ENCODE data around the gene HS3ST3A1.

HS3ST3A1 gene

DNA sequence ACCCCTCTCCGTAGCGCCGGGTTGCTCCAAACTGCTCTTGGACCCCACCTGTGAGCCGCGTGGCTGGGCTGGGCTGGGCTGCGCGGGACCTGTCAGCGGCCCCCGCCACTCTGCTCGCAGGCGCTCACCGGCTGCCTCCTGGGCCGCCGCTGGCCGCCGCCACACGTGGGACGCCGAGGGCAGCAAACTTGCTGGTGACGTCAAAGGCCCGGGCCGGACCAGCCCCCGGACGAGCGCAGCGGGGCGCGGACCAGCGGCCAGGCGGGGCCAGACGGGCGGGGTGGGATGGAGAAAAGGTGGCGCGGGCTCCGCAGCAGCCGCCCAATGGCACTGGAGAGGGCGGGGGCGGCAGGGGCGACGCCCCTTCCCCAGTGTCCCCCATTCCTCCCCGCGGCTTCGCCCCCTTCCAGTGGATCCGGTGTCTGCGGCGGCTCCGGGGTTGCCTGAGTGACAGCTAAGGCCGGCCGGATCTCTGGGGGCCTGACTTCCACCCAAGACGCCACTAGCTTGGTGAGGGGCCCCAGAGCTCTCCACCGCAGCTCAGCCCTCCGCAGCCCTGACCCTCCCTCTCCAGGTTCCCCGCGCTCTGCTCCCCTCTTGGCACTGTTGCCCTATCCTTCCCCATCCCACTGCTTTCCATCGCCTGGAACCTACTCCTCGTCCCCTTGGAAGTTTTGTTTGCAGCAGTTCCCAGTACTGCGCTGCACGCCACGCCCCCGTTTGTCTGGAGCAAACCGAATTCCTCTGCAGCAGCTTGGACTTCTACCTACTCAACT, at the start of gene HS3ST3A1:
TSS of gene HS3ST3A1 (minus strand) at position 154 of the 776 bp plus-strand sequence. CDS start 800 bp downstream, outside the sequence.
- no peak for DNase-seq (ENCODE audit: low read depth)

DNA sequence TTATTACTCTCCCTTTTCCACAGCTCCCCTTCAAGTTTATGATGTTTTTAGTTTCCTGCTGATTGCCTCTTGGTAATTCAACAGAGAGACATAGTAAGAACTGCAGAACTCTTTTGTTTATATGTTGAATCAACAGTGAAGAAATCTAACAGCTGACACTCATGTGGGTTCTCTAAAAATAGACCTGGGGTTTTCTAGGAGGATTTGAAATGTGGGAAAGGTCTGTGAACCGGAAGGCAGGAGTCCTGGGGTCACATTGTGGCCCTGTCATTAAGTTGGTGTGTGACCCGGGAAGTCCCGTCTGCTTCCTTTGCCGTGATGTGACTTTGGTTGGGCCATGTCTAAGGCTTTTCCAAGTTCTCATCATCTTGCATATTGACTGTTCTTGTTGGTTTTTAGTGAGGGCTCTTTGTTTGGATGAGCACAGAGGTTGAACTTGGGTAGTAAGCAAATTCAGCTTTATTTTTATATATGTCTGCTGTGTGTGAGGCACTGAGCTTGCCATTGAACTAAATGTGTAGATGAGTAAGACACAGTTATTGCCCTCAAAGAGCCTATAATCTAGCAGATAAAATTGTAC, 48.5 kb upstream of the HS3ST3A1 start:
- no peak for DNase-seq (ENCODE audit: low read depth)

DNA sequence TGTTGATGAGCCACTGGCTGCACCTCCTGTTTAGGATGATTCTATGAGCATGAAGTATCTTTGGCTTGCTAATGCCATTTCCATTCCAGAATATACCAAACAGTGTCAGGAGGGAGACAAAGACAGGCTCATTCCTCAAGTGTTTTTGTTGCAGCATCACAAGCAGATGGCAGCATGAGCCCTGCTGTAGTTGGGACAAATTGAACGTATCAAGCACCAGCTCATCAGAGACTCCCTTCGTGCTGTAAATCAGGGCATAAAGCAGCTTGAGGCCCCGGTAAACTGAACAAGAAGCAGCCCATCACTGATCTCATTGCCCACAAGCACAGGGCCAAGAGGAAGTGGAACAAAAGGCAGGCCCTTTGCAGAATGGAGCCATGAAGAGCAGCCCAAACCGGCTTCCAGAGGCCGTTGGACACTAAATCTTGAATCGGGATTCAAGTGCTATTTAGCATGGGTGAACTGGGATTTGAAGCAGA, 45.9 kb upstream of the HS3ST3A1 start:
- DNase-seq (ENCODE audit: low read depth), result peak; percentile 45

DNA sequence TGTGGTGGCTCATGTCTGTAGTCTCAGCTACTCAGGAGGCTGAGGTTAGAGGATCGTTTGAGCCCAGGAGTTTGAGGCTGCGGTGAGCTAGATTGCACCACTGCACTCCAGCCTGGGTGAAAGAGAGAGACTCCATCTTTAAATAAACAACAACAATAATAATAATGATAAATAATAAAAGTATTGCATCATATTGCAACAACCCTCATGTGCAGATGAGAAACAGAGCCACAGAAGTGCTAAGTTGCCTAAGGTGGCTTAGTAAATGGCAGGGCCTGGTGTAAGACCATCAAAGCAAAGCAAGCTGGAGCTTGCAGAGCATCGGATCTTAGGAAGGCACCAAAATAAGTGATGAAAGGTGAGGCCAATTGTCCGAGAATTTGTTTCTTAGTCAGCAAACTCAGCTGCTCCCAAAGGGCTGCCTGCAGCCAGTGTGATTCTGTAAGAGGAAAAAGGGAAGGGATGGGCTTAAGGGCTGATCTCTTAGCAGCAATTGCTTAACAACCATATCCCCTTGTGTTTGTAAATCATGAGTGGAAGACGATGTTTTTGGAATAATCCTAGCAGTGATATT, 45.3 kb upstream of the HS3ST3A1 start:
- no peak for DNase-seq (ENCODE audit: low read depth)

DNA sequence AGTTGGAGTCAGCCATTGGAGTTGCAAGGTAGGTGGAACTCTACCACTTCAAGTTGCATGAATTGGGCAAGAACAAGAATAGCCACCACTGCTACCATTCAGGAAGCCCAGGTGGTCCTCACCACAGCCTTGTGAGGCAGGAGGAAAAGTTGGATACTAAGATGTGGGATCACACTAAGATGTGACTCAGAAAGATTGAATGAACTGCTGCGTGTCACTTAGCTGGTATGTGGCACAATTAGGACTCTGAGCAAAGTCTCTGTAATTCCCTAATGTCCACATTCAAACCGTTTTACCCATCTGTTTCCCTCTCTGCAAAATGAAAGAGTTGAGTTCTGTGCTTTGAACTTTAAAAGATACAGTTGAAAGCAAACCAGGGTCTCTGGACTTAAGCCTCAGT, 44.7 kb upstream of the HS3ST3A1 start:
- DNase-seq (ENCODE audit: low read depth), result peak; percentile 34

DNA sequence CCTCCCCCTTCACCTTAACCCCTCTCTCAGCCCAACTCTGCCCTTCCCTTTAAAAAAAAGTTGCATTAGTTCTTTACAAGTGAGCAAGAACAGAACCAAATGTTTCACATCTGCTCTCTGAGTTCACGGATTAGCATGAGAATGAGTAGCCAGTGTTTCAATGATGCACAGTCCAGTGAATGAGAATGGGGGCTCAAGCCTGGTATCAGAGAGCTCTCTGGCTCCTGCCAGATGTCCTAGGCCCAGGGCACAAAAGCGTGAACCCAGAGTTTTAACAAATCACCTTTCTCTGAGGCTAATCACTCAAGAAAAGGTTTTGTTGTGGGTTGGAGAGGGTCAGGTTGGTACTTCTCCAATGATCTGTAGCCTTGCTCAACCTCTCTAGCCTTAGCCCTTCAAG, 41.5 kb upstream of the HS3ST3A1 start:
- no peak for DNase-seq (ENCODE audit: low read depth)

DNA sequence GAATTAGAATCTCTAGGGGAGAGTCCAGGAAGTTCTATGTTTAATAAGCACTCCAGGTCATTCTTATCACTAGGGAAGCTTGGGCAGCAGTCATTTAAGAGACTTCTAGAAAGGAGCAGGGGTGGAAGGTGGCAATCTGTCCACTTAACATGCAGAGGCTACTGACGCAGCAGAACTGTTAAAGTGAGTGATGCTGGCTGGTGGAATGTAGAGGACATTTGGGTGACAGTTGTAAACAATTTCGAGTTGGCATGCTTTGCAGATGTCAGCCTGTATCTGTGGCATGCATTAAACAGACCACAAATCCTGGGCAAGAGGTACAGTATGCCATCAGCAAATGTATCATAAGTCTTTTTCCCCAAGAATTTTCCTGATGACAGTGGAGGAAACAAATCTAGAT, 40.5 kb upstream of the HS3ST3A1 start:
- no peak for DNase-seq (ENCODE audit: low read depth)

DNA sequence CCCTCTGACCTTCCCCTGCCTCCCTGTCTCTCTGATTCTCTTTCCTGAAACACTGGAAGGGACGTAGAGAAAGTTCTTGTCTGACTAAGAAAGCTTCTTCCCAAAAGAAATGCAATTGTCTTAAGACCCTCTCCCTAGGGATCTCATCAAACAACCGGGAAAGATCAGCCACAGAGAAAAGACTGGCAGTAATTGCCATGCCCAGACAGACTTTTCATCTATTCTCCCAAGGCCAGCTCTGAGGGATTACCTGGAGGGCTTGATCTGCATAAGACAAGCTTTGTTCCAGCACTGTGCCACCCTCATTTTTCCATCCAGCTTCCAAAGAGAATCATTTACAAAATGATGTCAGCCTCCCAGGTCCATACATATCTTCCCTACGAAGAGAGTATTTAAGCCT, 38.8 kb upstream of the HS3ST3A1 start:
- no peak for DNase-seq (ENCODE audit: low read depth)

DNA sequence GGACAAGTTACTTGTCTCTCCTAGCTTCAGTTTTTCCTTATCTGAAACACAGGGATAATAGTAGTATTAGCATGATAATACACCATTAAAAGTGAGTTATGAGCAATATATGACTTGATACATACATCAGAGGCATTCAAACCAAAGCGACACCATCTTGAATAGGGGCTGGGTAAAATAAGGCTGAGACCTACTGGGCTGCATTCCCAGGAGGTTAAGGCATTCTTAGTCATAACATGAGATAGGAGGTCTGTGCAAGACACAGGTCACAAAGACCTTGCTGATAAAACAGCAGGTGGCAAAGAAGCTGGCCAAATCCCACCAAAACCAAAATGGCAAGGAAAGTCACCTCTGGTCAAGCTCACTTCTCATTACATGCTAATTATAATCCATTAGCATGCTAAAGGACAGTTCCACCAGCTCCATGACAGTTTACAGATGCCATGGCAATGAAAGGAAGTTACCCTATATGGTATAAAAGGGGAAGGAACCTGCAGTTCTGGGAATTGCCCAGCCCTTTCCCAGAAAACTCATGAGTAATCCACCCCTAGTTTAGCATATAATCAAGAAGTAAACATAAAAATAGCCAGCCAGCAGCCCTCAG, 37.2 kb upstream of the HS3ST3A1 start:
- no peak for DNase-seq (ENCODE audit: low read depth)

DNA sequence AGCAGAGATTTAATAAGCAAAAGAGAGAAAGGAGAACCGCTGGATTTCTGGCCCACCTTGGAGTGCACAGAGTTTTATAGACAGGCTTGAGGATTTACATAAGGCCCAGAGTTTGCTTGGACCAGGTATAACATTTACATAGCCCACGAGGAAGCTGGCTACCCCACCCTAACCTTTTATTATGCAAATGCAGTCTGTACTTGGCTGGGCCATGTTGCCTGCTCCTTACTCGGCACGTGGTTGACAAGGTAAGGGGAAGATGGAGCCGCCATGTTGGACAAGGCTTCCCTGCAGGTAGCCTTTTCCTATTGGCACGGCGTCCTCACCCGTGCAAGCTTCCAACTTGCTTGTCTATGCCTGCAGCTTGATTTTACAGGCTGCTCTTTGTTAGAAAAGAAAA, 35.2 kb upstream of the HS3ST3A1 start:
- DNase-seq (ENCODE audit: low read depth), result no peak

DNA sequence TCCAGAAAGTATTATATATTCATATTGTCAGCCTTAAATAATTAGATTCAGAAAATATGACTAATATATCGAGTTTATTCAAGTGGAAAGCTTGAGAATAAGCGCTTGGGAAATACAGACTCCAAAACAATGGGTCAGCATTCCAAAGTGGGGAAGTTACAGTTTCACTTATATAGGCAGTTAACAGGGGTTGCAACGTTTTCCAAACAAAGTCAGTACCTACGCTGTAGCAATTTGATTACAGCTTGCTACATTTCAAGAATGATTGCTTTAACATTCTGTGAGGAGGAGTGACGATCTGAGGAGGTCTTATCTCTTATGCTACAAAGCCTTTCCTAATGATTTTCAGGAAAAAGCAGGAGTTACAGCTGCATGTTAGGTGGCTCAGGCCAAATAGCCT, 34.2 kb upstream of the HS3ST3A1 start:
- DNase-seq (ENCODE audit: low read depth), result no peak

DNA sequence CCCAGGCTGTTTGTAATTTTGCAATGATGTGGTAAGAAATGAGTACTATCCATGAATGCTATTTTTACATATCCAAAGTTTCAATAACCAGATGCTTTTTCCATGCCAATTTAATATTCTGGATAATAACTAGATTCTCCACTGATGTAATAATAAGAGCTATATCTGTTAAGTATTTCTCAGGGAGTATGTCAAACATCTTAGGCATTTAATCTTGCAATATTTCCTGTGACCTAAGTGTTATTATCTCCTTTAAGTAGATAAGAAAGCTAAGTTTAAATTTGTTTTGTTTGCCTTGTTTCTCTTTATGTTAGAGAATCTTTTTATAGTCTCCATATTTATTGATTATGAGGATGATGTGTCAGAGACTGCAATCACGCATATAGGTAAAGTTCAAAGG, 32.3 kb upstream of the HS3ST3A1 start:
- DNase-seq (ENCODE audit: low read depth), result no peak

DNA sequence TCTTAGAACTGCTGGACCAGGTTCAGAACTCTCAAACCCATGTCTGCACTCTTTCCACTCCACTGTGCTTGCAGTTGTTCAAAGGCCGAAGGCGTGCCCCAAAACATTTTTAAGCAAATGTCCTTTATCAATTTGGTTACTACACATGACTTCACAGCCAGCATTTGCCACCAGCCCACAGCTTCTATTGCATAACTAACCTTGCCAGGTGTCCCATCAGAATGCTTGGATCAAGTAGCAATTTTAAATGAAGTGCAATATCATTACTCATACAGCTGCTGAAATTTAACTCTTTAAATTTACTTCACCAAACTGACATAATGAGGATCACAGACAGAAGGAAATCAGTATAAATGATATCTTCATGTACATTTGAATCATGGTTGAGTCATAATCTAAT, 29.8 kb upstream of the HS3ST3A1 start:
- DNase-seq (ENCODE audit: low read depth), result no peak

DNA sequence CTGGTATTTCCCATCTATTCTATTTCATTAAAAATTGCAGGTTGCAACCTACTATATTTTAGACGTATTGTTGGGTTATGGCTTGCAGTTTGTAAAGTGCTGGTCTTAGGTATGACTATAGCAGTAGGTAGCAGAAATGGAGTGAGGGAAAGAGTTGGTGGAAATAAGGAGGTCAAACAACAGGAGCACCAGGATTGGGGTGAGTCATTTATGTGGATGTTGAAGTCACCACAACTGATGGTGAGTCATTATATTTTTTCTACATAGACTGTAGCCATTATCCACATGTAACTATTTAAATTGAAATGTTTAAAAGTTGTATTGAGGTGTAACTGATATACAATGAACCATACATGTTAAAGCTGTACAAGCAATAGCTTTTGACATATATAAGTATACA, 25.0 kb upstream of the HS3ST3A1 start:
- DNase-seq (ENCODE audit: low read depth), result no peak

DNA sequence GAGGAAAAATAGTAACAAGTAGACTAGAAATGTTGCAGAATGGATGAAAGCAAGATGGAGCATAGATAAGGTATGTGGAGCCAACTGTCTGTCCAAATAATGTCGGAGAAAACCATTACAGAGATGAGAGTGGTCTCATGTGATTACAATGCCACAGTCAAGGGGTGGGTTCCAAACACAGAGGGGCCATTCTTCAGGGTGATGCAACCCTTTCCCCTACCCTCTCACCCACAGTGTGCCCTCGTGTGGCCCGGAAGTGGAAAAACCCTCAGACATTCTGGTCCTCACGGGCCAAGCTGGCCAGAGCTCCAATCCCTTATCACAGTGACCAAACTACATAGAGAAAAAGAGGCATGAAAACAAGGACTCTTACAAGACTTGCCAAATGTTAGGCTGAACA, 17.7 kb upstream of the HS3ST3A1 start:
- no peak for DNase-seq (ENCODE audit: low read depth)

DNA sequence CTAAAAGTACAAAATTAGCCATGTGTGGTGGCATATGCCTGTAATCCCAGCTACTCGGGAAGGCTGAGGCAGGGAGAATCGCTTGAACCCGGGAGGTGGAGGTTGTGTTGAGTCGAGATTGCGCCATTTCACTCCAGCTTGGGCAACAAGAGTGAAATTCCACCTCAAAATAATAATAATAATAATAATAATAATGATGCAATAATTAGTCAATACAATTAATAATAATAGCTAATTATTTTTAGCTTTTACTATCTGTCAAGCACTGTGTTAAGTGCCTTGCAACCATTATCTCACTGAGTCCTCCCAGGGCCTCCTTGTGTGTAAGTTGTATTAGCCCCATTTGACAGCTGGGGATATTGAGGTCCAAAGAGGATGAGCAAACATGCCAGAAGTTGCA, 14.3 kb upstream of the HS3ST3A1 start:
- DNase-seq (ENCODE audit: low read depth), result no peak

DNA sequence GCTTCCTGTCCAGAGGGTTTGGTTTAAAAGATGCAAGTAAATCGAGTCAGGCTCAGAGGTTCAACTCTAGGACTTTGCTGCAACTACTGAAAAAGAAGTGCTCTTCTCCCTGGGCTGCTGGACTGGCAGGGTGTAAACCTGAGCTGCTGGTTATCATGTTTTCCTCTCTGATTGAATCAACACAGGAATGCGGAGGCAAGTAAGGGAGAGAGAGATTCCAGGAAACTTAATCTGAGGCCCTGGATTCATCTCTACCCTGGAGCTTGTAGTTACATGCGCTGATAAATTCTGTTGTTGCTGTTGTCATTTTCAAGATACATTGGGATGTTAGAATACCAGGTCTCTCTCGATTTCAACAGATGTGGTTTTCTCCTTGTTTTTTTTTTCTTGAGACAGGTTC, 8.2 kb upstream of the HS3ST3A1 start:
- DNase-seq (ENCODE audit: low read depth), result no peak

DNA sequence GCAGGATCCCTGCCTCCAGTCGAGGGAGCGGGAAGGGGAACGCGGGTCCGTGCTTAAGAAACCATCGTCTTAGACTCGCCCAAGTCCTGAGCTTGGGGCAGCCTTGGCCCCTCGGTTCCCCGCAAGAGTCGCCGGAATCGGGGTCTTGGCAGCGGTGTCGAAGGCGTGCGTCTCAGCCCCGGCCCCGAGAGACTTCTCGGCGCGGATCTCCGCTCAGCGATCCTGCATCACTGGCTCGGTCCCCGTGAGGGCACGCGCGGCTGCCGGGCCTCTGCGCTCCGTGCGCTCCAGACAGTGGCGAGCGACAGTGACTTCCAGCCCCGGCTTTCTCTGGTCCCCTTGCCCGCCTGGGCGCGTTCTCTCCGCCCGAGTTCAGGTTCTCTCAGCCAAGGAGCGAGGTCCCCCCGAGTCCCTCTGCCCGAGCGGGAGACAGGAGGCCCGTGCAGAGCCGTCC, 380 bp downstream of the HS3ST3A1 start:
- no peak for DNase-seq (ENCODE audit: low read depth)

DNA sequence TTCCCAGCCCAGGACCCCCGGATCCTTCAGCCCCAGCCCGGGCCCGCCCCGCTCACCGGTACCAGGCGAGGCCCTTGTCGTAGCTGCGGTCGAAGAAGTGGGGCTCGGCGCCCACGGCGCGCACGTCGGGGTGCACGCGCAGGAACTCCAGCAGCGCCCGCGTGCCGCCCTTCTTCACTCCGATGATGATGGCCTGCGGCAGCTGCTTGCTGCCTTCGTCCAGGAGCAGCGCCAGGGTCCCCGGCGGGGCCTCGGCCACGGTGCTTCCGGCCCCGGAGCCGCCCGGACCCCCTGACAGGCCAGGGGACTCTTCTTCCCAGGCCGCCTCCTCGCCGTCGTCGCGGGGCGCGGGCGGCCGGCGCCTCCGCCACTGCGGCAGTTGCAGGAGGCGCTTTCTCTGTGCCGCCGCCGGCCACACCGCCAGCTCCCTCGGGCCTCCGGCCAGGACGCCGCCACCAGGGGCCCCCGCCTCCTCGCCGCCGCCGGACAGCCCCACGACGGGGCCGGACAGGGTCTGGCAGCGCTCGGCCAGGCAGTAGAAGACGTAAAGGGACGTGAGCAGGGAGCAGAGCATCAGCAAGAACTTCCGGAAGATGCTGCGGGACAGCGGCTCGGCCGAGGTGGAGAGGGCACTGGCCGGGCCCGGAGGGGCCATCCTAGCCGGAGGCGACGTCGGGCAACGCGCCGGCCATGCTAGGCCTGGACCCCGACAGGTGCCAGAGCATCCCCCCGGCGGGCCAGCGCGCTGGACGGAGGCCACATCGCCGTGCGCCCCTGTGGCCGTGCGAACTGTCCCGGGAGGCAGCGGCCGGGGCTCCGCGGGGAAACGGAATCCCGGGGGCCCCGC, 1.0 kb downstream of the HS3ST3A1 start:
- DNase-seq (ENCODE audit: low read depth), result no peak

DNA sequence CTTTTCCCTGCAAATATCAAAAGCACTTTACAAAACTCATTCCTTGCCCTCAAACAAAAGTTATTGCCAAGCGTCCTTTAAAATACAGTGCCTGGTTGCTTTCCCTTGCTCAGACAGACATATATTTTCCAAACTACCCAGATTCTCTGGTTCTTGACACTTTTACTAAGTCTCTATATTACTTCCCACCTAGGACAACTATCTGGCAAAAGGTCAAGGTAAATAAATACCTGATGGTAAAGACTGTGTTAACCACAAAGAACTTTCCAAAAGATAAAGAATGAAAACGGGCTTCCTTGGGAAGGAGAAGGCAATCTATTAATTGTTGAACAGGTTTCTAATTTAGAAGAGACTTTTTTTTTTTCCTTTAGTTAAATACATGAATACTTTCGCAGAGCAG, 1.9 kb downstream of the HS3ST3A1 start:
- no peak for DNase-seq (ENCODE audit: low read depth)

DNA sequence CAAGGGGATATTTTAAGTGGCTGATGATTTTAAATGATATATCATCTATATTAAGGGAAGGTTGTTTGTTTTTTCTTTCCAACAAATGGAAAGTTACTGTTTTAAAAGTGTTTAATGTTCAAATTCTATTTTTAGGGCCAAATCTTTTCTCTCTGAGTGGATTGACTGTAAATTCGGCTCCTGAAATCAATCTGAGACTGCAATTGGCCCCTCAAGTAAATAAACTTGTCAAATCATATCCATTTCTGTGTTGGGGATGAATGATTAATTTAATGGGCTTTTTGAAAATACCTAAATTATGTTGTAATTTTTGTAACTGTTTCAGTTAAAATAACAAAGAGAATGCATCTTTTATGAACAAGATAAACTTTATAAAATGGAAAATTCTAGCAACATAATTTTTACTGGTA, 2.6 kb downstream of the HS3ST3A1 start:
- no peak for DNase-seq (ENCODE audit: low read depth)
